K562 treated with DMSO at 1 percent for 24 hours (cell line): ENCODE measurements around the gene PRPF38B. TPM values are rescaled to one million over a fixed set of nuclear protein-coding genes. Genes with fewer than 3 reads are reported as not detected.

Experiments used
- total RNA-seq: library from RNA; unstranded; fragments of 300-600 nt; gene quantifications from 2 replicates; pipeline ENCODE4 v1.2.3, GENCODE V29; 2022; ENCODE audit warnings: low read depth; ENCODE audit not compliant: insufficient read depth

The PRPF38B gene
- total RNA-seq, result 24.4 and 25.8 TPM in 2 replicates

GRCh38 chr1:108691942-108692723, at the start of gene PRPF38B:
Gene PRPF38B, plus strand, starts transcription at chr1:108692310. Its CDS starts 282 bp downstream, at chr1:108692592.

GRCh38 chr1:108661030-108661609, 31.0 kb upstream of the PRPF38B start, which contains the start of gene HENMT1:
Gene HENMT1, minus strand, starts transcription at chr1:108661093. Its CDS starts 1,209 bp downstream, at chr1:108659884.

GRCh38 chr1:108712606-108713150, 20.6 kb downstream of the PRPF38B start, which contains the start of gene FNDC7:
Gene FNDC7, plus strand, starts transcription at chr1:108712908. Its CDS starts 26 bp downstream, at chr1:108712934.

GRCh38 chr1:108746382-108747170, 54.5 kb downstream of the PRPF38B start, which contains the start of gene STXBP3:
Gene STXBP3, plus strand, starts transcription at chr1:108746674. Its CDS starts 64 bp downstream, at chr1:108746738.

Other genes with a start within 250 kb of the PRPF38B start
- 7.0 and 7.8 TPM in 2 replicates for gene NBPF6, start 242.0 kb upstream of the PRPF38B start, total RNA-seq
- gene EEIG2, start 132.2 kb upstream of the PRPF38B start, total RNA-seq, result 8.5 and 10.4 TPM in 2 replicates
- not detected in 2 replicates for gene HENMT1, start 31.2 kb upstream of the PRPF38B start, total RNA-seq
- gene FNDC7, start 20.6 kb downstream of the PRPF38B start, total RNA-seq, result not detected in 2 replicates
- 30.3 and 37.6 TPM in 2 replicates for gene STXBP3, start 54.4 kb downstream of the PRPF38B start, total RNA-seq
- not detected in 2 replicates for gene AKNAD1, start 164.8 kb downstream of the PRPF38B start, total RNA-seq
- 21.4 and 29.7 TPM in 2 replicates for gene GPSM2, start 184.7 kb downstream of the PRPF38B start, total RNA-seq